Left forelimb (tissue), 1 donor: ENCODE data around the gene AFMID.

Source experiments
- DNase-seq: peaks from one replicate; pipeline ENCODE4 v3.0.0-alpha.2; 2018; ENCODE audit warnings: low spot score

AFMID gene

DNA sequence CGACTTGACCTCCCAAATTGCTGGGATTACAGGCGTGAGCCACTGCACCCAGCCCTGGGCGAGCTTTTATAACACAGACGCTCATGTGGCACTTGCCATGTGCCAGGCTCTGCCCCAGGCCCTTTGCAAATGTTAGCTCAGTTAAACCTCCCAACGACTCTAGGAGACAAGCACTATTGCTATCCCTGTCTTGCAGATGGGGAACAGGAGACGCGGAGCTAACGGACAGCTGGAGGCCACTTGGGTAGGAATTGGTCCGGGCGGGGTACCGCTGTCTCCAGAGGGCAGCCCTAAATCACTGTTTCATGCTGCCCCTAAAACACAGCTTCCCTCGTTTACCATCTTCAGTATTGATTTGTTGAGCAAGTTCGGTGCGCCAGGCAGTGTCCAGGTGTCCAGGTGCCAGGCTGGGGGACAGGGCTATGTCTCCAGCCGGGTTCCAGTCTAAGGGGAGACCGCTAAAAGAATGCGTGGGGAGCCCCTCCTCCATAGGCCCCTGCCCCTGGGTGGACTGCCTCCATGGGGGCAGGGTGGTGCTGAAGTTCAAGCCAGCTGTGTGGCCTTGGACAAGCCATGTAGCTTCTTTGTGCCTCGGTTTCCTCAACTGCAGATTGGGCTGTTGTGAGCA is 68.0 kb downstream of the AFMID start:
- DNase-seq, result no peak

GRCh38 chr17:78255953-78256706 is 69.0 kb downstream of the AFMID start:
- no peak for DNase-seq

DNA sequence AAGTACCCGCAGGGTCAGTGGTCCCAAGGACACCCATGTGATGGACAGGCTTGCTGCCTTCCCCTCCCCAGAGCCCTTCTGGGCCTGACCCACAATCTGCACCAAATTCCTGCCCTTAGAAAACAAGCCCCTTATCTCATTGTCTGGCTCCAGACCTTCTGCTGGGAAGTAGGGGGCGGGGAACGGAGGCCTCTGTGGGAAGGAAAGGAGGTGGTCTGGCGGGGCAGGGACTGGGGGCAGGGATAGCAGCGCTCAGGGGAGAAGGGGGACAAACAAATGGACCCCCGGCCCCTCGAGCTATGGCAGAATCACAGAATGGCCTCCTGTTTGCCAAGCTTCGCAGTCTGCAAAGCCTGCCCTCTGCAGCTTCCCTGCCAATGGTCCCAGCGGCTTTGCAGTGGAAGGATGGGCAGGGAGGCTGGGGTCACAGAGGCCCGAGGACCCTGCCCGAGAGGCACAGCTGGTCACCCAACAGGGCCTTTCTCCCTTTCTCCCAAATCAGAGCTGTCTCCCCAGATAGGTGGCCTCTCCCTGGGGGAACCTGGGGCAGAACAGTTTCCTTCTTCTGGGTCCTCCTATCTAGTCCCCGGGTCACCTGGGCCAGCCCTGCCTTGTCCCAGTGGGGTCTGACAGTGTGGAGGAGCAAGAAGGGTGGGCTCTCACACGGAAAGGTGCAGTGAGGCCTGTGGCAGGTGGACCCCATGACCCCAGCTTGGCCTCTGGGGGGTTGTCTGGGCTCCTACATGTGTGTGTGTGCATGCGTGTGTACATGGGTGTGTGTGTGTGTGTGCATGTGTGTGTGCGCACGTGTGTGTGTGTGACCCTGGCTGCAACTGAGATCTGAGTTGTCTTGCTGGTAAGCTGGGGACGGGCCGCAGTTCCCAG is 69.8 kb downstream of the AFMID start:
- no peak for DNase-seq
